GM13976 (cell line): ENCODE data around the gene KDSR.

Experiments used
- DNase-seq: peaks from one replicate; pipeline ENCODE4 v3.0.0; 2012; ENCODE audit warnings: low spot score
- CTCF ChIP-seq: IDR thresholded peaks from 2 replicates; pipeline ENCODE4 v1.5.1; 2012; ENCODE audit warnings: borderline replicate concordance, mild to moderate bottlenecking; ENCODE audit not compliant: insufficient read depth; ENCODE audit errors: extremely low read depth, missing control alignments, control extremely low read depth
- in situ Hi-C: fragments of 300-500 bp; cut with MboI; formaldehyde crosslinking; loops from one replicate; pipeline ENCODE4 v1.12.0; 2022; ENCODE audit warnings: low sequenced_read_pairs, mixed read lengths, inconsistent platforms; ENCODE audit not compliant: unreplicated experiment

KDSR gene

GRCh38 chr18:63402246-63403162 lies 35.5 kb upstream of the KDSR start:
- TF ChIP-seq CTCF, result no peak
- no peak for DNase-seq
- in situ Hi-C loops, result no loop called here

- in situ Hi-C loops, result no loop called here
- TF ChIP-seq CTCF, result no peak
- no peak for DNase-seq
Observed at GRCh38 chr18:63399300-63399699, 32.3 kb upstream of the KDSR start.

- DNase-seq, result no peak
- TF ChIP-seq CTCF, result no peak
- in situ Hi-C loops, result no loop called here
Observed at GRCh38 chr18:63397349-63397748, 30.3 kb upstream of the KDSR start.

GRCh38 chr18:63395503-63395902 lies 28.5 kb upstream of the KDSR start:
- TF ChIP-seq CTCF, result no peak
- DNase-seq, result no peak
- in situ Hi-C loops, result no loop called here

- in situ Hi-C loops, result no loop called here
- no peak for TF ChIP-seq CTCF
Observed at GRCh38 chr18:63394954-63395353, 27.9 kb upstream of the KDSR start.

GRCh38 chr18:63387861-63388260 lies 20.9 kb upstream of the KDSR start:
- no peak for TF ChIP-seq CTCF
- DNase-seq, result no peak
- in situ Hi-C loops, result no loop called here

More at GRCh38 chr18:63394954-63395353, 27.9 kb upstream of the KDSR start:
- no peak for DNase-seq
